Stimulated activated CD4-positive, alpha-beta T cell treated with anti-CD3 and anti-CD28 coated beads, TNF-alpha, amount 100 ng/mL, for 1 hour (primary cell): ENCODE data around the gene FARP1.

ENCODE experiments used
- DNase-seq, 3 donors: peaks; one replicate each; pipeline ENCODE4 v3.0.0-alpha.2; 2020; ENCODE audit warnings: low read depth in 3 of 3, low spot score in 1 of 3

Gene FARP1

GRCh38 chr13:98200211-98200878 is 57.5 kb downstream of the FARP1 start:
- DNase-seq = no peak

GRCh38 chr13:98201189-98201588 is 58.3 kb downstream of the FARP1 start:
- no peak for DNase-seq

- no peak for DNase-seq
Measured at GRCh38 chr13:98201984-98202383, 59.1 kb downstream of the FARP1 start.

GRCh38 chr13:98203646-98204326 is 60.9 kb downstream of the FARP1 start:
- no peak for DNase-seq

- no peak for DNase-seq
Measured at GRCh38 chr13:98204546-98204945, 61.7 kb downstream of the FARP1 start.

GRCh38 chr13:98206946-98207345 is 64.1 kb downstream of the FARP1 start:
- DNase-seq = no peak

GRCh38 chr13:98207416-98207815 is 64.5 kb downstream of the FARP1 start:
- DNase-seq = no peak

- DNase-seq = no peak
Measured at GRCh38 chr13:98208606-98209005, 65.7 kb downstream of the FARP1 start.

- DNase-seq = no peak
Measured at GRCh38 chr13:98212763-98213162, 69.9 kb downstream of the FARP1 start.

GRCh38 chr13:98213354-98213753 is 70.5 kb downstream of the FARP1 start:
- no peak for DNase-seq

- no peak for DNase-seq
Measured at GRCh38 chr13:98214008-98214643, 71.2 kb downstream of the FARP1 start.

GRCh38 chr13:98214707-98215106 is 71.8 kb downstream of the FARP1 start:
- no peak for DNase-seq

GRCh38 chr13:98215508-98215907 is 72.6 kb downstream of the FARP1 start:
- no peak for DNase-seq

- no peak for DNase-seq
Measured at GRCh38 chr13:98216135-98216565, 73.3 kb downstream of the FARP1 start.

GRCh38 chr13:98216711-98217285 is 73.9 kb downstream of the FARP1 start:
- no peak for DNase-seq

- DNase-seq = no peak
Measured at GRCh38 chr13:98217597-98217996, 74.7 kb downstream of the FARP1 start.

- DNase-seq = no peak
Measured at GRCh38 chr13:98219685-98220084, 76.8 kb downstream of the FARP1 start.

GRCh38 chr13:98220271-98220791 is 77.4 kb downstream of the FARP1 start:
- no peak for DNase-seq

- no peak for DNase-seq
Measured at GRCh38 chr13:98221234-98221633, 78.3 kb downstream of the FARP1 start.

- DNase-seq = no peak
Measured at GRCh38 chr13:98222081-98222554, 79.2 kb downstream of the FARP1 start.

GRCh38 chr13:98222816-98223215 is 79.9 kb downstream of the FARP1 start:
- DNase-seq = no peak

GRCh38 chr13:98223741-98224140 is 80.8 kb downstream of the FARP1 start:
- DNase-seq = no peak
